B cell (primary cell): ENCODE data around the gene TGFBR1.

Experiments
- EZH2 ChIP-seq: IDR thresholded peaks from 2 replicates; pipeline ENCODE4 v1.6.1; 2012; ENCODE audit warnings: borderline replicate concordance, low read depth, mild to moderate bottlenecking, moderate library complexity, low read length; ENCODE audit not compliant: insufficient read depth, poor library complexity, severe bottlenecking
- TF ChIP-seq, protein P1 (sequence below): fragments of 200-600 bp; IDR thresholded peaks from one replicate; pipeline ENCODE4 v1.8.0; 2022; ENCODE audit warnings: antibody characterized with exemption, mild to moderate bottlenecking

DNA sequence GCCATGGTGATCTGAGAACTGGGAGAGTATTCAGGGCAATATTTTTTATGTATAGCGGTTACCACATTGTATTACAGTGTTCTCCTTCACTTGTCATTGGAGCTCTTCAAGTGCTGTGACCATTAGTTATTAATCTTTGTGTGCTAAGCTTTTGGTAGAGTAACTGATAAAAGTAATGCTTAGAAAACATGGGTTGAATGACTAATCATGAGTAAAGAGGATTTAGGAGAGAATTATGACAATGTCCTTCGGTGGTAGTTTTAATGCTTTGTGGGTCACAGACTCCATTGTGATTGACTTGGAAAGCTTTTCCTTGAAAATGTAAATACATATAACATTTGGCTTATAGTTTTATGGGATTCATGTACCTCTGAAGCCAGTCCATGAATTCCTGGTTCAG, 21.4 kb downstream of the TGFBR1 start:
- TF ChIP-seq, protein P1, sequence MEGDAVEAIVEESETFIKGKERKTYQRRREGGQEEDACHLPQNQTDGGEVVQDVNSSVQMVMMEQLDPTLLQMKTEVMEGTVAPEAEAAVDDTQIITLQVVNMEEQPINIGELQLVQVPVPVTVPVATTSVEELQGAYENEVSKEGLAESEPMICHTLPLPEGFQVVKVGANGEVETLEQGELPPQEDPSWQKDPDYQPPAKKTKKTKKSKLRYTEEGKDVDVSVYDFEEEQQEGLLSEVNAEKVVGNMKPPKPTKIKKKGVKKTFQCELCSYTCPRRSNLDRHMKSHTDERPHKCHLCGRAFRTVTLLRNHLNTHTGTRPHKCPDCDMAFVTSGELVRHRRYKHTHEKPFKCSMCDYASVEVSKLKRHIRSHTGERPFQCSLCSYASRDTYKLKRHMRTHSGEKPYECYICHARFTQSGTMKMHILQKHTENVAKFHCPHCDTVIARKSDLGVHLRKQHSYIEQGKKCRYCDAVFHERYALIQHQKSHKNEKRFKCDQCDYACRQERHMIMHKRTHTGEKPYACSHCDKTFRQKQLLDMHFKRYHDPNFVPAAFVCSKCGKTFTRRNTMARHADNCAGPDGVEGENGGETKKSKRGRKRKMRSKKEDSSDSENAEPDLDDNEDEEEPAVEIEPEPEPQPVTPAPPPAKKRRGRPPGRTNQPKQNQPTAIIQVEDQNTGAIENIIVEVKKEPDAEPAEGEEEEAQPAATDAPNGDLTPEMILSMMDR: no peak
- TF ChIP-seq EZH2: no peak
